ENCODE measurements around the gene CALN1. TPM values are rescaled to one million over a fixed set of nuclear protein-coding genes. Genes with fewer than 3 reads are reported as not detected.

CALN1 gene
- total and polyA plus RNA-seq, 9 donors: under 0.01 to 0.18 (median 0.13) TPM; not detected in 2

DNA sequence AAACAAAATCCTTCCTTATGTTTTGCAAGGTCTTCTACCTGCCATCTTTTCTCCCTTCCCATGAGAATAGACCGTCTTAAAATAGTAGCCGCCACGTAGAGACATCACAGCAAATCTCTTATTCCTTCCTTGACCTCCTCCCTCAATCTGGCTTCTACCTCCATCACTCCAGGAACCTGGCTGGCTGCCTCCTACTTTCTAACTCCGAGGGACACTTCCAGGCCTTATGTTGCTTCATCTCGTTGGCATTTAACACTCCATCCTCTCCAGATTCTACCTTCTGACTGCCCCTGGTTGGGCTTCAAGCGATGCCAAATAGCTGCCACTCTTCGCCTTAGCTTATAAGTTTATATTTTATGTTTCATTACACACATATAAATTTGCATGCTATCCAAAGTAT is 26.4 kb upstream of the CALN1 start:
- H3K36me3 ChIP-seq: no peaks in the 10 kb centered on the region
- WGBS, 3 donors: 74 to 80% (median 79%) methylated on average over 7 of the region's 7 CpGs
- H3K4me1 ChIP-seq (ENCODE audit: insufficient read depth): no peaks in the 10 kb centered on the region
- intact Hi-C loops (cut with DNase I): no loop called here
- H3K9me3 ChIP-seq: no peaks in the 10 kb centered on the region
- no peak overlapping the region for H3K27ac ChIP-seq
- TF ChIP-seq, protein P1, sequence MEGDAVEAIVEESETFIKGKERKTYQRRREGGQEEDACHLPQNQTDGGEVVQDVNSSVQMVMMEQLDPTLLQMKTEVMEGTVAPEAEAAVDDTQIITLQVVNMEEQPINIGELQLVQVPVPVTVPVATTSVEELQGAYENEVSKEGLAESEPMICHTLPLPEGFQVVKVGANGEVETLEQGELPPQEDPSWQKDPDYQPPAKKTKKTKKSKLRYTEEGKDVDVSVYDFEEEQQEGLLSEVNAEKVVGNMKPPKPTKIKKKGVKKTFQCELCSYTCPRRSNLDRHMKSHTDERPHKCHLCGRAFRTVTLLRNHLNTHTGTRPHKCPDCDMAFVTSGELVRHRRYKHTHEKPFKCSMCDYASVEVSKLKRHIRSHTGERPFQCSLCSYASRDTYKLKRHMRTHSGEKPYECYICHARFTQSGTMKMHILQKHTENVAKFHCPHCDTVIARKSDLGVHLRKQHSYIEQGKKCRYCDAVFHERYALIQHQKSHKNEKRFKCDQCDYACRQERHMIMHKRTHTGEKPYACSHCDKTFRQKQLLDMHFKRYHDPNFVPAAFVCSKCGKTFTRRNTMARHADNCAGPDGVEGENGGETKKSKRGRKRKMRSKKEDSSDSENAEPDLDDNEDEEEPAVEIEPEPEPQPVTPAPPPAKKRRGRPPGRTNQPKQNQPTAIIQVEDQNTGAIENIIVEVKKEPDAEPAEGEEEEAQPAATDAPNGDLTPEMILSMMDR (IDR thresholded peaks at IDR 0.05): no peak
- TF ChIP-seq POLR2A (IDR thresholded peaks at IDR 0.05): no peak
- no peak for TF ChIP-seq EP300 (IDR thresholded peaks at IDR 0.05)
- DNase-seq: no peak
- no peaks in the 10 kb centered on the region for H3K27me3 ChIP-seq
- H3K4me3 ChIP-seq: no peak overlapping the region

DNA sequence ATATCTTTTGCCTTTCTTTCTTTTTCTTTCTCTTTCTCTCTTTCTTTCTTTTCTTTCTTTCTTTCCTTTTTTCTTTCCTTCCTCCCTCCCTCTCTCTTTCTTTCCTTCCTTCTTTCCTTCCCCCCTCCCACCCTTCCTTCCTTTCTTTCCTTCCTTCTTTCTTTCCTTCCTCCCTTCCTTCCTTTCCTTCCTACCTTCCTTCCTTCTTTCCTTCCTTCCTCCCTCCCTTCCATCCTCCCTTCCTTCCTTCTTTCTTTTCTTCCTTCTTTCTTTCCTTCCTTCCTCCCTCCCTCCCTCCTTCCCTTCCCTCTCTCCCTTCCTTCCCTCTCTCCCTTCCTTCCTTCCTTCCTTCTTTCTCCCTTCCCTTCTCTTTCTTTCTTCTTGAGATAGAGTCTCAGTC is 25.5 kb upstream of the CALN1 start:
- H3K27me3 ChIP-seq: no peaks in the 10 kb centered on the region
- H3K4me1 ChIP-seq (ENCODE audit: insufficient read depth): no peaks in the 10 kb centered on the region
- H3K4me3 ChIP-seq: no peak overlapping the region
- TF ChIP-seq EP300 (IDR thresholded peaks at IDR 0.05) (no peak), POLR2A (IDR thresholded peaks at IDR 0.05) (no peak)
- TF ChIP-seq, protein P1 (IDR thresholded peaks at IDR 0.05): no peak
- no peaks in the 10 kb centered on the region for H3K36me3 ChIP-seq
- H3K27ac ChIP-seq: no peak overlapping the region
- no peaks in the 10 kb centered on the region for H3K9me3 ChIP-seq
- intact Hi-C loops (cut with DNase I): no loop called here
- no peak for DNase-seq

DNA sequence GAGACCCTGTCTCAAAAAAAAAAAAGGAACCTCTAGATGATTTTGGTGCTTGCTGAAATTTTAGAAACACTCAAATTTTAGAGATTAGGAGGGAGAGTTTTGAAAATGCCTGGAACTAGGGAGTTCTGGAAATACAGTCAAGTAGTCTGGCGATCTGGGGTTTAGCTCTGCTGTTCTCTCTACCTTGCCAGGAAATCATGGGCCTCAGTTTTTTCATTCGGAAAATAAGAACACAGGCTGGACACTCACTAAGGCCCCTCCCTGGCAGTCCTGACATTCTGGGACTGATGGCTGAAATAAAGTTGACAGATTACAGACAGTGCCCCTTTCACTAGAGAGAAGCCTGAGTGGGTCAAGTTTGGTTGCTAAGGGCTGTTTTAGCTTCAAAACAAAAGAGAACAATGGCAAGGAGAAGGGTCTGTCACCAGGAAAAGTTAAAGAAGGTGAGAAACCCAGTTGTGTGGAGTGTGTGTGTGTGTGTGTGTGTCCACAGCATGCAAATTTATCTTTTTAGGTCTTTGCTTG is 25.0 kb upstream of the CALN1 start:
- no peak for TF ChIP-seq EP300 (IDR thresholded peaks at IDR 0.05)
- TF ChIP-seq, protein P1 (IDR thresholded peaks at IDR 0.05): no peak
- TF ChIP-seq POLR2A (IDR thresholded peaks at IDR 0.05): no peak

DNA sequence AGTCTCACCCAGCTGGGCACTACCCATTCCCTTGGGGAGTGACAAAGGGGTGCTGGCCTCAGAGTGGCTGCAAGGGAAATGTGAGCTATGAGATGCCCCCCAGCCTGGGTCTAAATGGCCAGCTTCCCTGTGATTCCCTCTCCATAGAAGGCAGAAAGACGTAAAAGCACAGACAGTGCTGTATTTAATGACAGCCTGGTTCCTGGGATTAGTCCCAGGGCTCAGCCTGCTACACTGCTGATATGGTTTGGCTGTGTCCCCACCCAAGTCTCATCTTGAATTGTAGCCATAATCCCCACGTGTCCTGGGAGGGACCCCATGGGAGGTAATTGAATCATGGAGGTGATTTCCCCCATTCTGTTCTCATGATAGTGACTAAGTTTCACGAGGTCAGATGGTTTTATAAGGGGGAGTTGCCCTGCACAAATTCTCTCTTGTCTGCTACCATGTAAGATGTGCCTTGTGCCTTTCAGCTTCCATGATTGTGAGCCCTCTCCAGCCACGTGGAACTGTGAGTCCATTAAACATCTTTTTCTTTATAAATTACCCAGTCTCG is 23.9 kb upstream of the CALN1 start:
- intact Hi-C loops (cut with DNase I): no loop called here
- no peaks in the 10 kb centered on the region for H3K36me3 ChIP-seq
- no peaks in the 10 kb centered on the region for H3K4me1 ChIP-seq (ENCODE audit: insufficient read depth)
- TF ChIP-seq, protein P1 (IDR thresholded peaks at IDR 0.05): no peak
- TF ChIP-seq EP300 (IDR thresholded peaks at IDR 0.05) (no peak), POLR2A (IDR thresholded peaks at IDR 0.05) (no peak)
- H3K4me3 ChIP-seq: no peak overlapping the region
- no peaks in the 10 kb centered on the region for H3K27me3 ChIP-seq
- no peaks in the 10 kb centered on the region for H3K9me3 ChIP-seq
- 32 to 36% (median 32%) methylated on average over 5 of the region's 5 CpGs for WGBS, 3 donors
- no peak for DNase-seq
- H3K27ac ChIP-seq: no peak overlapping the region

More for the DNA sequence above, 25.0 kb upstream of the CALN1 start:
- H3K36me3 ChIP-seq: no peaks in the 10 kb centered on the region
- no peaks in the 10 kb centered on the region for H3K4me1 ChIP-seq (ENCODE audit: insufficient read depth)
- H3K27ac ChIP-seq: no peak overlapping the region
- no peaks in the 10 kb centered on the region for H3K9me3 ChIP-seq
- H3K27me3 ChIP-seq: no peaks in the 10 kb centered on the region
- WGBS, 3 donors: 81 to 86% (median 83%) methylated on average over 2 of the region's 2 CpGs
- intact Hi-C loops (cut with DNase I): no loop called here
- DNase-seq: no peak
- no peak overlapping the region for H3K4me3 ChIP-seq

All from ovary (tissue), 9 donors.